OCI-LY1 (cell line): ENCODE data around the gene FARS2.
A peak's percentile ranks its signal among the peaks of the same experiment; 100 is the strongest.

Experiments used
- H2AFZ ChIP-seq: fragments of 200-600 bp; sonication (generic), shearing (Covaris generic); 2 replicates; pipeline ENCODE4 v1.6.0; 2014; ENCODE audit warnings: antibody characterized with exemption, mild to moderate bottlenecking, low read length
- H3F3A ChIP-seq: fragments of 200-600 bp; sonication (generic), shearing (Covaris generic); 2 replicates; pipeline ENCODE4 v1.6.0; 2014; ENCODE audit warnings: mild to moderate bottlenecking, antibody characterized with exemption, low read length, moderate library complexity; ENCODE audit not compliant: insufficient read depth
- H3K27ac ChIP-seq: fragments of 200-600 bp; sonication (generic); 2 replicates; pipeline ENCODE4 v1.5.1; 2014; ENCODE audit warnings: low read length, mixed run types, mild to moderate bottlenecking, low read depth; ENCODE audit not compliant: poor library complexity, severe bottlenecking
- H3K27me3 ChIP-seq: fragments of 200-600 bp; sonication (generic); 2 replicates; pipeline ENCODE4 v1.6.0; 2014; ENCODE audit warnings: antibody characterized with exemption, mild to moderate bottlenecking, low read length, moderate library complexity; ENCODE audit not compliant: insufficient read depth
- H3K36me3 ChIP-seq: fragments of 200-600 bp; sonication (generic); 2 replicates; pipeline ENCODE4 v1.6.1; 2014; ENCODE audit warnings: mild to moderate bottlenecking, antibody characterized with exemption, low read length, moderate library complexity, mixed read lengths; ENCODE audit not compliant: insufficient read depth
- H3K4me1 ChIP-seq: fragments of 200-600 bp; sonication (generic); 2 replicates; pipeline ENCODE4 v1.5.1; 2014; ENCODE audit warnings: mild to moderate bottlenecking, low read length, moderate library complexity; ENCODE audit not compliant: insufficient read depth, severe bottlenecking
- H3K4me2 ChIP-seq: fragments of 200-600 bp; sonication (generic), shearing (Covaris generic); 2 replicates; pipeline ENCODE4 v1.6.1; 2014; ENCODE audit warnings: low read length
- H3K4me3 ChIP-seq: fragments of 200-600 bp; sonication (generic); 2 replicates; pipeline ENCODE4 v1.5.1; 2014; ENCODE audit warnings: low read length, low read depth, mild to moderate bottlenecking, mixed read lengths; ENCODE audit not compliant: poor library complexity, severe bottlenecking
- H3K79me2 ChIP-seq: fragments of 200-600 bp; shearing (Covaris generic); 2 replicates; pipeline ENCODE4 v1.6.1; 2016; ENCODE audit warnings: mixed run types, low read length, mixed read lengths; ENCODE audit not compliant: insufficient read depth
- H3K9ac ChIP-seq: fragments of 200-600 bp; sonication (generic), shearing (Covaris generic); 2 replicates; pipeline ENCODE4 v1.6.1; 2014; ENCODE audit warnings: mild to moderate bottlenecking, low read length, mixed read lengths
- H3K9me2 ChIP-seq: fragments of 200-600 bp; sonication (generic), shearing (Covaris generic); 2 replicates; pipeline ENCODE4 v1.6.1; 2014; ENCODE audit warnings: low read depth, mild to moderate bottlenecking, low read length, mixed read lengths
- H3K9me3 ChIP-seq: fragments of 200-600 bp; shearing (Covaris generic); 2 replicates; pipeline ENCODE4 v1.6.1; 2014; ENCODE audit warnings: low read length, mixed read lengths
- H4K20me1 ChIP-seq: fragments of 200-600 bp; sonication (generic), shearing (Covaris generic); 2 replicates; pipeline ENCODE4 v1.6.0; 2016; ENCODE audit warnings: mild to moderate bottlenecking, low read length; ENCODE audit not compliant: insufficient read depth
- CTCF ChIP-seq: fragments of 200-600 bp; sonication (generic), shearing (Covaris generic); IDR thresholded peaks from 2 replicates; pipeline ENCODE4 v1.5.1; 2017; ENCODE audit warnings: mild to moderate bottlenecking, antibody characterized with exemption, low read length, moderate library complexity, mixed read lengths
- EZH2 ChIP-seq: fragments of 200-600 bp; sonication (generic), shearing (Covaris generic); IDR thresholded peaks from 2 replicates; pipeline ENCODE4 v1.8.0; 2017; ENCODE audit warnings: borderline replicate concordance, mixed run types, mild to moderate bottlenecking, antibody characterized with exemption, low read length, moderate library complexity, mixed read lengths

Gene FARS2

GRCh38 chr6:5582762-5583161, 321.4 kb downstream of the FARS2 start:
- no peak overlapping the region for H3K4me3 ChIP-seq
- no peak overlapping the region for H3K4me2 ChIP-seq
- TF ChIP-seq EZH2 (no peak), CTCF (peak; percentile 54)
- H3K4me1 ChIP-seq: peaks cover 30% of the 10 kb centered on the region
- H3K36me3 ChIP-seq: no peaks in the 10 kb centered on the region
- H3F3A ChIP-seq: no peaks in the 10 kb centered on the region
- H2AFZ ChIP-seq: no peak overlapping the region
- 0 out of 2 replicates have a peak, but pooled peaks cover 4% of the 10 kb centered on the region for H3K9me3 ChIP-seq
- H3K9ac ChIP-seq: no peak overlapping the region
- H4K20me1 ChIP-seq: no peaks in the 10 kb centered on the region
- no peaks in the 10 kb centered on the region for H3K9me2 ChIP-seq
- peak overlapping the region; percentile 86 for H3K27ac ChIP-seq
- no peaks in the 10 kb centered on the region for H3K27me3 ChIP-seq
- H3K79me2 ChIP-seq: no peaks in the 10 kb centered on the region

GRCh38 chr6:5583528-5583927, 322.2 kb downstream of the FARS2 start:
- Histone ChIP-seq H3K36me3 (no peaks in the 10 kb centered on the region), H3K4me1 (peaks cover 30% of the 10 kb centered on the region), H3K27me3 (no peaks in the 10 kb centered on the region), H3K4me3 (no peak overlapping the region), H3K4me2 (no peak overlapping the region), H3K9me3 (0 out of 2 replicates have a peak, but pooled peaks cover 4% of the 10 kb centered on the region), H3K9me2 (no peaks in the 10 kb centered on the region), H3K9ac (no peak overlapping the region), H3K79me2 (no peaks in the 10 kb centered on the region), H3K27ac (peak overlapping the region; percentile 86), H3F3A (no peaks in the 10 kb centered on the region), H2AFZ (no peak overlapping the region), H4K20me1 (no peaks in the 10 kb centered on the region)
- TF ChIP-seq CTCF (no peak), EZH2 (no peak)

- TF ChIP-seq CTCF: no peak
- no peak for TF ChIP-seq EZH2
- H3K9me2 ChIP-seq: no peaks in the 10 kb centered on the region
- no peaks in the 10 kb centered on the region for H3K27me3 ChIP-seq
- H3K36me3 ChIP-seq: no peaks in the 10 kb centered on the region
- H3K9me3 ChIP-seq: 0 out of 2 replicates have a peak, but pooled peaks cover 4% of the 10 kb centered on the region
- H2AFZ ChIP-seq: no peak overlapping the region
- H3K4me3 ChIP-seq: no peak overlapping the region
- no peak overlapping the region for H3K4me2 ChIP-seq
- H3K4me1 ChIP-seq: peaks cover 30% of the 10 kb centered on the region
- no peaks in the 10 kb centered on the region for H3K79me2 ChIP-seq
- H3K27ac ChIP-seq: peak overlapping the region; percentile 86
- no peaks in the 10 kb centered on the region for H3F3A ChIP-seq
- H3K9ac ChIP-seq: no peak overlapping the region
- H4K20me1 ChIP-seq: no peaks in the 10 kb centered on the region
Observed at GRCh38 chr6:5584078-5584482, 322.8 kb downstream of the FARS2 start.
